Uterus (tissue), 4 donors: Measurements from ENCODE around the gene KLF16. TPM values are rescaled to one million over a fixed set of nuclear protein-coding genes. Genes with fewer than 3 reads are reported as not detected.
A peak's percentile ranks its signal among the peaks of the same experiment; 100 is the strongest.

Experiments
- DNase-seq, 2 donors: peaks; one replicate each; pipeline ENCODE4 v3.0.0-alpha.2; 2019 to 2020
- H3K27ac ChIP-seq, 2 donors: fragments of 200-600 bp; sonication (generic); 1 replicate in 1 of 2; 2 replicates in 1 of 2; pipeline ENCODE4 v1.5.1; 2016 to 2018
- H3K27me3 ChIP-seq, 2 donors: fragments of 200-600 bp; sonication (generic); one replicate each; pipeline ENCODE4 v1.5.1; 2018 to 2019; ENCODE audit warnings: control low read depth in 1 of 2
- H3K36me3 ChIP-seq, 2 donors: fragments of 200-600 bp; sonication (generic); one replicate each; pipeline ENCODE4 v1.5.1; 2019; ENCODE audit warnings: control low read depth in 1 of 2
- H3K4me1 ChIP-seq, 2 donors: fragments of 200-600 bp; sonication (generic); one replicate each; pipeline ENCODE4 v1.5.1; 2018 to 2019; ENCODE audit warnings: control low read depth in 1 of 2
- H3K4me3 ChIP-seq, 2 donors: fragments of 200-600 bp; sonication (generic); 1 replicate in 1 of 2; 2 replicates in 1 of 2; pipeline ENCODE4 v1.5.1; 2018 to 2019; ENCODE audit warnings: mild to moderate bottlenecking in 1 of 2
- H3K9me3 ChIP-seq, 2 donors: fragments of 200-600 bp; sonication (generic); one replicate each; pipeline ENCODE4 v1.5.1; 2019; ENCODE audit warnings: control low read depth in 1 of 2
- POLR2A ChIP-seq, 2 donors: fragments of 450-650 bp; IDR thresholded peaks; one replicate each; pipeline ENCODE4 v1.6.1; 2016; ENCODE audit warnings: antibody characterized with exemption in 2 of 2, mild to moderate bottlenecking in 1 of 2, moderate library complexity in 1 of 2
- intact Hi-C: fragments of 100-400 bp; cut with DNase I; formaldehyde crosslinking; loops from one replicate; pipeline ENCODE4 v1.15.1; 2023; ENCODE audit warnings: low total_unique reads
- total RNA-seq, 4 donors: library from RNA; depleted of rRNA in 3 of 4; stranded (reverse); fragments of >200 nt in 3 of 4; gene quantifications; one replicate each; pipeline versions ENCODE4 v1.1.0 to v1.2.4, GENCODE V29; 2014 to 2023
- TF ChIP-seq, protein P1 (sequence below), 4 experiments: fragments of 200-600 bp in 2 of 4; fragments of 450-650 bp in 2 of 4; sonication (generic) in 2 of 4; IDR thresholded peaks; one replicate each; pipeline ENCODE4 v1.5.1; 2016 to 2019; ENCODE audit warnings: antibody characterized with exemption in 4 of 4, mild to moderate bottlenecking in 2 of 4, moderate library complexity in 1 of 4
- donor health status: DM: yes; HTN: yes; CAD: no.

KLF16 gene
- 10 to 100 TPM in 1 of 4 donors, 1 to 10 TPM in 1, under 1 TPM in 1, not detected in 1; 0.26 to 17.7 (median 3.9) TPM for total RNA-seq

DNA sequence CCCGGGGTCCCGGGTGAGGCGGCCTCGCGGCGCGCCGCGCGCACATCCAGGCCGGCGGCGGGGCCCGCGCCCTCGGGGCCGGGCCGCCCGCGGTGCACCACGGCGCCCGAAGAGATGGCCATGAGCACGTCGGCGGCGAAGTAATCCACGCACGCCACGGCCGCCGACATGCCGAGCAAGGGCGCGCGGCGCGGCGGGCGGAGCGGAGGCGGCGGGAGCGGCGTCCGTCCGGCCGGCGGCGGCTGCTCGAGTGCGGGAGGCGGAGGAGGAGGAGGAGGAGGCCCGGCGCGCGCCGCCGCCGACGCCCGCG lies at the start of gene KLF16:
Gene KLF16 (minus strand): TSS at position 252 of the 310 bp plus-strand sequence. CDS start 82 bp downstream, at position 170.
- H3K4me1 ChIP-seq: peaks cover 0 to 23% of the 10 kb centered on the region in 2 donors
- intact Hi-C loops: no loop called here

DNA sequence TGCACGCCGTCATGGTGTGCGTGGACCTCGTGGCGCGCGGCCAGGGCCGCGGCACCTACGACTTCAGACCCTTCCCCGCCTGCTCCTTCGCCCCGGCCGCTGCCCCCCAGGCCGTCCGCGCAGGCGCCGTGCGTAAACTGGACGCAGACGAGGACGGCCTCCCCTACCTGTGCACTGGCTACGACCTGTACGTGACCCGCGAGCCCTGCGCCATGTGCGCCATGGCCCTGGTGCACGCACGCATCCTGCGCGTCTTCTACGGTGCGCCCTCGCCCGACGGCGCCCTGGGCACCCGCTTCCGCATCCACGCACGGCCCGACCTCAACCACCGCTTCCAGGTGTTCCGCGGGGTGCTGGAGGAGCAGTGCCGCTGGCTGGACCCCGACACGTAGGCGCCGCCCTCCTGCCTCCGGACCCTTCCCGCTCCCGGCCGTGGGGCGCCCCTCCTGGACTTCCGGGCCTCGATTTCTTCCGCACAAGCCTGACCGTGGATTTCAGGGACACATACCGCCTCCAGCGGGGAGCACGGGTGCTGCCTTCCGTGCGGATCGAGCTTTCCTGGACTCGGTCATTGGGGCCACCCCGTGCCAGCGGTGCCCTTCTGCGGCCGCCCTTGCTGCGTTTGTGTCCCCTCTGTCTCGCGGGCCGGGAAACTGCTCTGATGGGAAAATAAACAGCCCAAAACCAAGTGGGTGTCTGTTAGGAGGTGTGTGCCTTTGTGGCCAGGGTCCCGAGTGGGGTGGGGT lies 49.6 kb upstream of the KLF16 start:
- intact Hi-C loops: no loop called here
- H3K4me3 ChIP-seq: no peak overlapping the region
- no peak for TF ChIP-seq POLR2A (IDR thresholded peaks at IDR 0.05)
- TF ChIP-seq, protein P1, sequence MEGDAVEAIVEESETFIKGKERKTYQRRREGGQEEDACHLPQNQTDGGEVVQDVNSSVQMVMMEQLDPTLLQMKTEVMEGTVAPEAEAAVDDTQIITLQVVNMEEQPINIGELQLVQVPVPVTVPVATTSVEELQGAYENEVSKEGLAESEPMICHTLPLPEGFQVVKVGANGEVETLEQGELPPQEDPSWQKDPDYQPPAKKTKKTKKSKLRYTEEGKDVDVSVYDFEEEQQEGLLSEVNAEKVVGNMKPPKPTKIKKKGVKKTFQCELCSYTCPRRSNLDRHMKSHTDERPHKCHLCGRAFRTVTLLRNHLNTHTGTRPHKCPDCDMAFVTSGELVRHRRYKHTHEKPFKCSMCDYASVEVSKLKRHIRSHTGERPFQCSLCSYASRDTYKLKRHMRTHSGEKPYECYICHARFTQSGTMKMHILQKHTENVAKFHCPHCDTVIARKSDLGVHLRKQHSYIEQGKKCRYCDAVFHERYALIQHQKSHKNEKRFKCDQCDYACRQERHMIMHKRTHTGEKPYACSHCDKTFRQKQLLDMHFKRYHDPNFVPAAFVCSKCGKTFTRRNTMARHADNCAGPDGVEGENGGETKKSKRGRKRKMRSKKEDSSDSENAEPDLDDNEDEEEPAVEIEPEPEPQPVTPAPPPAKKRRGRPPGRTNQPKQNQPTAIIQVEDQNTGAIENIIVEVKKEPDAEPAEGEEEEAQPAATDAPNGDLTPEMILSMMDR (IDR thresholded peaks at IDR 0.05): no peak
- no peaks in the 10 kb centered on the region for H3K4me1 ChIP-seq
- no peak for DNase-seq
- H3K36me3 ChIP-seq: no peaks in the 10 kb centered on the region
- no peak overlapping the region for H3K27ac ChIP-seq
- no peaks in the 10 kb centered on the region for H3K27me3 ChIP-seq
- no peaks in the 10 kb centered on the region for H3K9me3 ChIP-seq

More for the DNA sequence above, at the start of gene KLF16:
- Histone ChIP-seq H3K27me3 (no peaks in the 10 kb centered on the region), H3K4me3 (peak within 1 kb of the TSS; percentile 68), H3K9me3 (no peaks in the 10 kb centered on the region), H3K27ac (peak within 1 kb of the TSS; percentile 83 to 84), H3K36me3 (no peaks in the 10 kb centered on the region)
- no peak for DNase-seq
- TF ChIP-seq, protein P1 (IDR thresholded peaks at IDR 0.05): peak in 1 of 4 experiments; percentile 0
- TF ChIP-seq POLR2A (IDR thresholded peaks at IDR 0.05): peak; percentile 64 to 72

DNA sequence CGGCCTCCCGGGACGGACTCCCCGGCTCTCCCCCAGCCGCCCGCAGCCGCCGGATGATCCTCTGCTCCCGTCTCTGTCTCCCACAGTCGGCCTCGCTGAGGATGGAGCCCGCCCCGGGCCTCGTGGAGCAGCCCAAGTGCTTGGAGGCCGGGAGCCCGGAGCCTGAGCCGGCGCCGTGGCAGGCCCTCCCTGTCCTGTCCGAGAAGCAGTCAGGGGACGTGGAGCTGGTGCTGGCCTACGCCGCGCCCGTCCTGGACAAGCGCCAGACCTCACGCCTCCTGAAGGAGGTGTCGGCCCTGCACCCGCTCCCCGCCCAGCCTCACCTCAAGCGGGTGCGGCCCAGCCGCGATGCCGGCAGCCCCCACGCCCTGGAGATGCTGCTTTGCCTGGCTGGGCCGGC lies 48.6 kb upstream of the KLF16 start:
- no peak overlapping the region for H3K4me3 ChIP-seq
- TF ChIP-seq, protein P1 (IDR thresholded peaks at IDR 0.05): no peak
- TF ChIP-seq POLR2A (IDR thresholded peaks at IDR 0.05): no peak

DNA sequence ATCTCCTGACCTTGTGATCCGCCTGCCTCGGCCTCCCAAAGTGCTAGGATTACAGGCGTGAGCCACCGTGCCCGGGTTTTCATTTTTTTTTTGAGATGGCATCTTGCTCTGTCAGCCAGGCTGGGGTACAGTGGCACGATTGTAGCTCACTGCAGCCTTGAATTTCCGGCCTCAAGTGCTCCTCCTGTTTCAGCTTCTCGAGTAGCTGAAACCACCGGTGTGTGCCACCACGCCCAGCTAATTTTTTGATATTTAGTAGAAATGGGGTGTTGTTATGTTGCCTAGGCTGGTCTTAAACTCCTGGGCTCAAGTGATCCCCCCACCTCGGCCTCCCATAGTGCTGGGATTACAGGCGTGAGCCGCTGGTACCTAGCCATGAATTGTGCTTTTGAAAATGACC lies 47.7 kb upstream of the KLF16 start:
- TF ChIP-seq, protein P1 (IDR thresholded peaks at IDR 0.05): no peak
- no peak for TF ChIP-seq POLR2A (IDR thresholded peaks at IDR 0.05)
- Histone ChIP-seq H3K36me3 (no peaks in the 10 kb centered on the region), H3K27ac (no peak overlapping the region), H3K27me3 (no peaks in the 10 kb centered on the region), H3K4me1 (no peaks in the 10 kb centered on the region), H3K4me3 (no peak overlapping the region), H3K9me3 (no peaks in the 10 kb centered on the region)
- DNase-seq: no peak
- intact Hi-C loops: no loop called here

More for the DNA sequence above, 48.6 kb upstream of the KLF16 start:
- Histone ChIP-seq H3K9me3 (no peaks in the 10 kb centered on the region), H3K4me1 (no peaks in the 10 kb centered on the region), H3K27ac (no peak overlapping the region), H3K36me3 (no peaks in the 10 kb centered on the region), H3K27me3 (no peaks in the 10 kb centered on the region)
- intact Hi-C loops: no loop called here
- DNase-seq: no peak

DNA sequence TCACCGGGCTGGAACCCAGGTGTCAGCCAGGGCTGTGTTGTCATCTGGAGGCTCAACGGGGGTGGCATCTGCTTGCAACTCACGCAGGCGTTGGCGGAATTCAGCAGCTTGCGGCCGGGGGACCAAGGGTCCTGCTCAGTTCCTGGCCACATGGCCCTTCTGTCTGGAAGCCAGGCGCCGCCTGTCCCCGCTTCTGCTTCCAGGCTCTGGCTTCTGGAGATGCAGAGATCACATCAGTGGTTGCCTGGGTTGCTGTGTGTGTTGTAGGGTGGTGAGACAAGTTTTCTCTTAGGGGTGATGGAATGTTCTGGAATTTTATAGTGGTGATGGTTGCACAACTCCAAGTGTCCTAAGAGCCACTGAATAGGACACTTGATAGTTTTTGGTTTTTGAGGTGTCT lies 46.8 kb upstream of the KLF16 start:
- intact Hi-C loops: no loop called here
- no peaks in the 10 kb centered on the region for H3K36me3 ChIP-seq
- H3K4me1 ChIP-seq: no peaks in the 10 kb centered on the region
- H3K27me3 ChIP-seq: no peaks in the 10 kb centered on the region
- no peak for DNase-seq
- H3K9me3 ChIP-seq: no peaks in the 10 kb centered on the region
- no peak overlapping the region for H3K27ac ChIP-seq
- TF ChIP-seq POLR2A (IDR thresholded peaks at IDR 0.05): no peak
- TF ChIP-seq, protein P1 (IDR thresholded peaks at IDR 0.05): no peak
- no peak overlapping the region for H3K4me3 ChIP-seq
